LNCAP (cell line): ENCODE results near the gene CUEDC2.

Experiments
- TF ChIP-seq, protein P1 (sequence below): fragments of 450-650 bp; IDR thresholded peaks from 2 replicates; pipeline ENCODE4 v1.5.1; 2017; ENCODE audit warnings: mild to moderate bottlenecking

Gene CUEDC2

DNA sequence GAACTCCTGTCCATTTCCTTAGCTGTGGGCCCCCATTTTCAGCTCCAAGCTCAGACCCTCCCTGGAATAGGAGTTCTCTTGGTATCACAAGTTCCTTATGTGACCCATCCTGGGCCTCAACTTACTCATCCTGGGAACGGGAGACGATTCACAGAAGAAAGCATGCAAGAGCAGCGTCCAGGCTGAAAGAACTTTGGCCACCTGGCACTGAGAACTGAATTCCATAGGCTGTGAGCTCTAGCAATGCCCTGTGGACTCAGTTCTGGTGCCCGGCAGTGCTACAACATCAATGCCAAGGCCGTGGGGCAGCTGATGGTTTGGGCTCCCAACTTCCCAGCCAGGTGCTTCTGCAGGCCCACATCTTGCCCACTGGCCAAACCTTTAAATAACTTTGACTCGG is 3.9 kb upstream of the CUEDC2 start:
- TF ChIP-seq, protein P1, sequence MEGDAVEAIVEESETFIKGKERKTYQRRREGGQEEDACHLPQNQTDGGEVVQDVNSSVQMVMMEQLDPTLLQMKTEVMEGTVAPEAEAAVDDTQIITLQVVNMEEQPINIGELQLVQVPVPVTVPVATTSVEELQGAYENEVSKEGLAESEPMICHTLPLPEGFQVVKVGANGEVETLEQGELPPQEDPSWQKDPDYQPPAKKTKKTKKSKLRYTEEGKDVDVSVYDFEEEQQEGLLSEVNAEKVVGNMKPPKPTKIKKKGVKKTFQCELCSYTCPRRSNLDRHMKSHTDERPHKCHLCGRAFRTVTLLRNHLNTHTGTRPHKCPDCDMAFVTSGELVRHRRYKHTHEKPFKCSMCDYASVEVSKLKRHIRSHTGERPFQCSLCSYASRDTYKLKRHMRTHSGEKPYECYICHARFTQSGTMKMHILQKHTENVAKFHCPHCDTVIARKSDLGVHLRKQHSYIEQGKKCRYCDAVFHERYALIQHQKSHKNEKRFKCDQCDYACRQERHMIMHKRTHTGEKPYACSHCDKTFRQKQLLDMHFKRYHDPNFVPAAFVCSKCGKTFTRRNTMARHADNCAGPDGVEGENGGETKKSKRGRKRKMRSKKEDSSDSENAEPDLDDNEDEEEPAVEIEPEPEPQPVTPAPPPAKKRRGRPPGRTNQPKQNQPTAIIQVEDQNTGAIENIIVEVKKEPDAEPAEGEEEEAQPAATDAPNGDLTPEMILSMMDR = no peak

DNA sequence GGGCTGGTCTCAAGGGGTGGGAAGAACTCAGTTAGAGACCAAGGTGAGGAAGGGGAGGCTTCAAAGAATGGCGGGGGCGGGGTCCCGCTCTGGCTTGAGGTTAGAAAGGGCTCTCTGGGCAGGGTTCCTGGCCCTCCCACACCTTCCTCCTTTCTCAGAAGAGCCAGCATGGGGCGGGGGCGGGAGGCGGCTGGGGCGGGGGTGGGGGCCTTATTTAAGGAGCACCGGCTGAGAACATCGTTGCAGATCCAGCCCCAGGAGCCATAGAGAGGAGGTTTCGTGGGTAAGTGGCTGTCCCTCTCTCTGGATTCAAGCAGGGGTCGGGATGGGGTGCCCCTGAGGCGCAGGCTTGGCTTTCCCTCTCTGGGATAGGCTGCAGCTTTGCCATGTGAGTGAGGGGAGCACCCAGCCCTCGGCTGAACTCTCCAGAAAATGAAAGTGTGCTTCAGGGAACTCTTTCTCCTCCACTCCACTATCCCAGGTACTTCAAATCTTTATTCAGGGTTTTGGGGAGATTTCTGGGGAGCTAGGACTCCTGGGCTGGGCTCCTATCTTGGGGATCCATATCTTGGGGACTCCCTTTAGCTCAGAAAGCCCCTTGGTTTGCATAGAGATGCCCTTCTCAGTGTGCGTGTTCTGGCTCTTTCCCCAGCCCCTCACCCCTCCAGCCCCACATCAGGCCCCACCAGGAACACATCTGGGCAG is 3.3 kb upstream of the CUEDC2 start:
- TF ChIP-seq, protein P1 = no peak

DNA sequence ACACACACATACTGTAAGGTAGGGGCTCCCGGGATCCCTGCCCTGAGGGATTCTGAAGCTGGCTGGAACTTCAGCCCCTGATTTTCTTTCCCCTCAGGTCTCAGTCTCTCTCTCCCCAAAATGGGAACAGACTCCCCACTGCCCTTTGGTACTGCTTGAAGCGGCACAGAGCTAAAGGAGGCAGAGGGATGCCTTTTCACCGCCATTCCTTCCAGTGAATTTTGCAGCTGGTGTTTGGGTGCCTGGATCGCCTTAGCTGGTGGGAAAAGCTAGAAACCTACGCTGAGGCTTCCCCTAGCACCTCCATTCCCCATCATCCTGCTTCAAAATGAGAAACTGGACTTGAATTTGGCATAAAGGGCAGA is 2.7 kb upstream of the CUEDC2 start:
- TF ChIP-seq, protein P1 = no peak

DNA sequence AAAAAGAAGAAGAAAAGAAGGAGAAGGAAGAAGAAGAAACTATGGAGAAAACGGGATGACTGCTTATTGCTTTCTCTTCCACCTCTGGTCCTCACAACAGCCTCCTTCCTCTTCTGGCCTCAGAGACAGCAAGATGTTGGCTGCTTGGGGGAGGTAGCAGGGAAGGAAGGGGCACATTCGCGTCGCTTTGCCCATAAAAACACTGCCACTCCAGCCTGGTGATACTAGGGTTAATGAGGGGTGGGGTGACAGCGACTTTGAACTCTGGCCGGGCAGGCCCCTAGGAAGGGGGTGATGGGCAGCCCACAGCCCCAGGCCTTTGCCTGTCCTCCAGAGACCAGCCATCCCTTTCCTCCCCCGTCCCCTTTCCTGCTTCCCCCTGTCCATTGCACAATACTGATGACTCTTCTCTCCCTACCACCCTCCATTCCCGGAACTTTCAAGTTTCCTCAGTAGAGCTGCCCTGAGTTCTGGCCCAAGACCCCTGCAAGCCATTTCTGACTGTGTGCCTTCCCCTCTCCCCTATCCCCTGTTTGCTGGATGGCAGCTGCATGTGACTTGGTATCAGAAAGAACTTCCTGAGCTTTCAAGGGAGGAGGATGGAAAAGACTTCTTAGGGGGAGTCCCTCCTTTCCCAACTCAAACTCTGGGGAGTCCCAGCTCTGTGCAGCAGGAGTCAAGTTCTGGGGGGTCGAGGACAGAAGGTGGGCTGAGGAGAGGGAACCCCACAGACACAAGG is 2.2 kb upstream of the CUEDC2 start:
- TF ChIP-seq, protein P1 = no peak

DNA sequence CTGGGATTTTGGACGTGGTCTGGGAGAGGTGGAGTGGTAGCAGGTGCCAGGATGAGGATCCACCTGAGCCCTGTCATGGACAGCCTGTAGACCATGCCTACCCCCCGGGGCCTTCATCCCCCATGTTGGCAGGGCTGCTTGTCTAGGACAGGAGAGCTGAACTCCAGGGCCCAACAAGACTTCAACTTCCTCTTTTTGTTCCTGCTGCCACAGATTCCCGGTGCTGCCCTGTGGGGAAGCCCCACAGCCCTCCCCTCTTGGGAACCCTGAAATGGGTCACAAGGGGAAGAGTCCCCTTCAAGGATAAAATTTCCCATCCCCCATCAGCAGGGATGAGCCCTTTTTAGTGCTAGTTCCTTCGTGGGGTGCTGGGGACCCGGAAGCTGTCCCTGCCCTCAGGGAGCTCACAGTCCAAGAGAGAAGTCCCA is 1.3 kb upstream of the CUEDC2 start:
- TF ChIP-seq, protein P1 = no peak

DNA sequence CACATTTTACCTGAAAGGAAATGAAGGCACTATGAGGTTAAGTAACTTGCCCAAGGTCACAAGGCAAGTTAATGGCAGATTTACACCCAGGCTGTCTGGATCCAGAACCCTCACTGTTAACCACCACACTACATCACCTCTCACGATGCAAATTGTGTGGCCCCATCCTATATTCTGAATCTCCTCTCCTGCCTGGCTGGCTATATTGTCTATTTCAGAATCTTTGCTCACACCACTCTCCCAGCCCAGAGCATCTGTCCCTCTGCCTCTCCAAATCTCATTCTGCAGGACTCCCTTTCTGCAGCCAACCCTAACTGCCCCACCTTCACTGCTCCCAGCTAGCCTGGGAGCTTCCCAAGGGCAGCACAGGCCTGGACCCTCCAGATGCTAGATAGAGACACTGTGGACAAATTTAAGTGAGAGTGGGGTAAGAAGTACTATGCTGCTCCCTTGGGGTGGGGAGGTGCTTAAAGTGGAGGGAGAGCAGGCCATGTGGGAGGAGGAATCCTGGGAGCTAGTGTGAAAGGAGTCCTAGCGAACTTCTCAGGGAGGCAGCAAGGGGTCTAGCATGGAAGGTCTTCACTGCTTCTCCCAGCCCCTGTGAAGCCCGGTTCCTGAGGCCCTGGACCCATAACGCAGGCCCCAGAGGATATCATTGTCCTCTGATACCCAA is 786 bp downstream of the CUEDC2 start:
- TF ChIP-seq, protein P1 = no peak

DNA sequence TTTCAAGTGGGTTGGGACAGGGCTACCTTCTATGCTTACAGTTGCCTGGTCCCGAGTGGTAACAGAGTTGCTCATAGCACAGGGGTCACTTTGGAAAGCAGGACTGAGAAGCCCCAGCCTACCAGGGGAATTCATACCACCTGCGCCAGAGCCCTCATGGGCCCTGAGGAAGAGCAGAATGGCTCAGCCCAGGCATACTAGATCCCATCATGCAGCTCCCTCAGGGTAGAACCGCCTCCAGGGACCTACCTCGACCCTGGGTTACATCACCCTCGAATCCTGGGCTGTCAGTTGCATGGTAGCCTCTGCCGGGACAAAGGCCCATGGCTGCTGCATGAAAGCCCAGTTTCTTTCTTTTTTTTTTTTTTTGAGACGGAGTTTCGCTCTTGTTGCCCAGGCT is 2.9 kb downstream of the CUEDC2 start:
- TF ChIP-seq, protein P1 = no peak
